ENCODE measurements around the gene HDAC2.

GRCh38 chr6:113930183-113930582 lies 40.8 kb downstream of the HDAC2 start:
- no peak for TF ChIP-seq CTCF (IDR thresholded peaks at IDR 0.05; ENCODE audit: low read depth, low read length, poor library complexity, severe bottlenecking)
- no peak for TF ChIP-seq EZH2phosphoT487 (IDR thresholded peaks at IDR 0.05; ENCODE audit: borderline replicate concordance, low read length)
